Vagina (tissue), 2 donors: Measurements from ENCODE around the gene SESTD1. TPM values are rescaled to one million over a fixed set of nuclear protein-coding genes. Genes with fewer than 3 reads are reported as not detected.
"Not testable (repeated sequence)": the region's sequence is repeated elsewhere in the genome, so short reads cannot be mapped to it uniquely, and the experiment has no call there.

Experiments
- DNase-seq, 2 donors: peaks; one replicate each; pipeline ENCODE4 v3.0.0-alpha.2; 2017; ENCODE audit errors: extremely low spot score in 2 of 2
- H3K27ac ChIP-seq: fragments of 200-600 bp; sonication (generic); one replicate; pipeline ENCODE4 v1.5.1; 2019
- H3K27me3 ChIP-seq: fragments of 200-600 bp; sonication (generic); one replicate; pipeline ENCODE4 v1.5.1; 2019
- H3K36me3 ChIP-seq, 2 donors: fragments of 200-600 bp; sonication (generic); one replicate each; pipeline ENCODE4 v1.5.1; 2017 to 2019
- H3K4me1 ChIP-seq: fragments of 200-600 bp; sonication (generic); one replicate; pipeline ENCODE4 v1.5.1; 2019
- H3K4me3 ChIP-seq, 2 donors: fragments of 200-600 bp; sonication (generic); 1 replicate in 1 of 2; 2 replicates in 1 of 2; pipeline ENCODE4 v1.5.1; 2016 to 2019
- H3K9me3 ChIP-seq: fragments of 200-600 bp; sonication (generic); one replicate; pipeline ENCODE4 v1.5.1; 2019
- CTCF ChIP-seq, 3 experiments: fragments of 450-650 bp in 2 of 3; fragments of 200-600 bp in 1 of 3; sonication (generic) in 1 of 3; IDR thresholded peaks; one replicate each; pipeline ENCODE4 v1.5.1; 2017 to 2019; ENCODE audit warnings: antibody characterized with exemption in 3 of 3, mild to moderate bottlenecking in 2 of 3, moderate library complexity in 2 of 3
- POLR2A ChIP-seq, 2 donors: fragments of 450-650 bp; IDR thresholded peaks; one replicate each; pipeline ENCODE4 v1.6.1; 2017; ENCODE audit warnings: antibody characterized with exemption in 2 of 2, mild to moderate bottlenecking in 2 of 2, moderate library complexity in 2 of 2
- POLR2AphosphoS5 ChIP-seq, 2 donors: sonication (generic); formaldehyde crosslinking; IDR thresholded peaks; one replicate each; pipeline ENCODE4 v1.9.0; 2017; ENCODE audit warnings: antibody characterized with exemption in 2 of 2, mild to moderate bottlenecking in 2 of 2, low read depth in 1 of 2; ENCODE audit not compliant: insufficient read depth in 1 of 2
- intact Hi-C: fragments of 100-400 bp; cut with DNase I; formaldehyde crosslinking; loops from one replicate; pipeline ENCODE4 v1.15.1; 2023
- total RNA-seq: library from RNA; depleted of rRNA; stranded (reverse); fragments of >200 nt; gene quantifications from one replicate; pipeline ENCODE4 v1.2.3, GENCODE V29; 2016

SESTD1 gene
- total RNA-seq, 1 donor from 2014 or later: 23.3 TPM

GRCh38 chr2:179096090-179096489 lies 168.5 kb downstream of the SESTD1 start:
- H3K27ac ChIP-seq: no peak overlapping the region
- no peaks in the 10 kb centered on the region for H3K9me3 ChIP-seq
- no peaks in the 10 kb centered on the region for H3K4me1 ChIP-seq
- H3K4me3 ChIP-seq: no peak overlapping the region
- H3K27me3 ChIP-seq: no peaks in the 10 kb centered on the region
- no peak for DNase-seq
- H3K36me3 ChIP-seq: no peaks in the 10 kb centered on the region
- TF ChIP-seq CTCF (IDR thresholded peaks at IDR 0.05) (no peak), POLR2AphosphoS5 (IDR thresholded peaks at IDR 0.05; ENCODE audit: insufficient read depth in 1 of 2, low read depth in 1 of 2) (no peak), POLR2A (IDR thresholded peaks at IDR 0.05) (no peak)
- intact Hi-C loops: no loop called here

- H3K4me1 ChIP-seq, H3K9me3 ChIP-seq, H3K36me3 ChIP-seq, H3K27me3 ChIP-seq, intact Hi-C loops, DNase-seq, H3K27ac ChIP-seq, H3K4me3 ChIP-seq: not testable (repeated sequence)
Observed at GRCh38 chr2:179092912-179093311, 171.7 kb downstream of the SESTD1 start.

- TF ChIP-seq CTCF (IDR thresholded peaks at IDR 0.05) (no peak), POLR2A (IDR thresholded peaks at IDR 0.05) (no peak), POLR2AphosphoS5 (IDR thresholded peaks at IDR 0.05; ENCODE audit: insufficient read depth in 1 of 2, low read depth in 1 of 2) (no peak)
- Histone ChIP-seq H3K4me3 (no peak overlapping the region), H3K27ac (no peak overlapping the region), H3K36me3 (no peaks in the 10 kb centered on the region), H3K9me3 (no peaks in the 10 kb centered on the region), H3K27me3 (no peaks in the 10 kb centered on the region), H3K4me1 (no peaks in the 10 kb centered on the region)
- intact Hi-C loops: no loop called here
- DNase-seq: no peak
Observed at GRCh38 chr2:179082697-179083096, 181.9 kb downstream of the SESTD1 start.

- intact Hi-C loops: no loop called here
- DNase-seq: no peak
- no peaks in the 10 kb centered on the region for H3K4me1 ChIP-seq
Observed at GRCh38 chr2:179081954-179082353, 182.7 kb downstream of the SESTD1 start.

GRCh38 chr2:179072527-179072926 lies 192.1 kb downstream of the SESTD1 start:
- H3K27ac ChIP-seq: no peak overlapping the region
- TF ChIP-seq POLR2AphosphoS5 (IDR thresholded peaks at IDR 0.05; ENCODE audit: insufficient read depth in 1 of 2, low read depth in 1 of 2) (no peak), CTCF (IDR thresholded peaks at IDR 0.05) (no peak), POLR2A (IDR thresholded peaks at IDR 0.05) (no peak)
- intact Hi-C loops: no loop called here

More at GRCh38 chr2:179081954-179082353, 182.7 kb downstream of the SESTD1 start:
- H3K9me3 ChIP-seq: no peaks in the 10 kb centered on the region
- H3K36me3 ChIP-seq: no peaks in the 10 kb centered on the region
- H3K27ac ChIP-seq: no peak overlapping the region
- H3K27me3 ChIP-seq: no peaks in the 10 kb centered on the region
- H3K4me3 ChIP-seq: no peak overlapping the region
- no peak for TF ChIP-seq CTCF (IDR thresholded peaks at IDR 0.05)
- TF ChIP-seq POLR2AphosphoS5 (IDR thresholded peaks at IDR 0.05; ENCODE audit: insufficient read depth in 1 of 2, low read depth in 1 of 2): no peak
- TF ChIP-seq POLR2A (IDR thresholded peaks at IDR 0.05): no peak

More at GRCh38 chr2:179072527-179072926, 192.1 kb downstream of the SESTD1 start:
- Histone ChIP-seq H3K4me1 (no peaks in the 10 kb centered on the region), H3K27me3 (no peaks in the 10 kb centered on the region), H3K36me3 (no peaks in the 10 kb centered on the region), H3K9me3 (no peaks in the 10 kb centered on the region), H3K4me3 (no peak overlapping the region)
- DNase-seq: no peak
